Kidney capillary endothelial cell (primary cell): ENCODE results near the gene CCDC85C.
"Not testable (repeated sequence)": the region's sequence is repeated elsewhere in the genome, so short reads cannot be mapped to it uniquely, and the experiment has no call there.

ENCODE experiments used
- DNase-seq: peaks from one replicate; pipeline ENCODE4 v3.0.0-alpha.2; 2018; ENCODE audit warnings: low spot score

Gene CCDC85C

GRCh38 chr14:99603471-99604277 is at the start of gene CCDC85C:
Gene CCDC85C, minus strand, starts transcription at chr14:99604207. Its CDS starts 248 bp downstream, at chr14:99603959.
- DNase-seq = no peak

GRCh38 chr14:99651953-99652746 is 48.1 kb upstream of the CCDC85C start:
- DNase-seq = no peak

- DNase-seq = no peak
Measured at GRCh38 chr14:99650189-99650588, 46.2 kb upstream of the CCDC85C start.

GRCh38 chr14:99649643-99650042 is 45.6 kb upstream of the CCDC85C start:
- no peak for DNase-seq

- no peak for DNase-seq
Measured at GRCh38 chr14:99649219-99649618, 45.2 kb upstream of the CCDC85C start.

GRCh38 chr14:99648027-99648784 is 44.2 kb upstream of the CCDC85C start:
- no peak for DNase-seq

- DNase-seq = no peak
Measured at GRCh38 chr14:99647411-99647810, 43.4 kb upstream of the CCDC85C start.

GRCh38 chr14:99645545-99646505 is 41.8 kb upstream of the CCDC85C start:
- DNase-seq = no peak

GRCh38 chr14:99644723-99645544 is 40.9 kb upstream of the CCDC85C start, which contains the start of gene HHIPL1:
Gene HHIPL1, plus strand, starts transcription at chr14:99645129. Its CDS starts 79 bp downstream, at chr14:99645208.
- peak; percentile 38 for DNase-seq

- no peak for DNase-seq
Measured at GRCh38 chr14:99644035-99644587, 40.1 kb upstream of the CCDC85C start.

GRCh38 chr14:99643343-99643742 is 39.3 kb upstream of the CCDC85C start:
- peak; percentile 34 for DNase-seq

GRCh38 chr14:99642771-99643170 is 38.8 kb upstream of the CCDC85C start:
- DNase-seq = not testable (repeated sequence)

GRCh38 chr14:99637624-99638023 is 33.6 kb upstream of the CCDC85C start:
- no peak for DNase-seq

- DNase-seq = no peak
Measured at GRCh38 chr14:99636487-99636886, 32.5 kb upstream of the CCDC85C start.

- no peak for DNase-seq
Measured at GRCh38 chr14:99635116-99635515, 31.1 kb upstream of the CCDC85C start.

- no peak for DNase-seq
Measured at GRCh38 chr14:99634443-99634842, 30.4 kb upstream of the CCDC85C start.

- DNase-seq = no peak
Measured at GRCh38 chr14:99633918-99634317, 29.9 kb upstream of the CCDC85C start.

- DNase-seq = no peak
Measured at GRCh38 chr14:99633141-99633540, 29.1 kb upstream of the CCDC85C start.

GRCh38 chr14:99632410-99633035 is 28.5 kb upstream of the CCDC85C start:
- DNase-seq = no peak
